Gastroesophageal sphincter (tissue), 3 donors: Measurements from ENCODE around the gene ZSWIM4.

Experiments used
- EP300 ChIP-seq: sonication (generic); formaldehyde crosslinking; IDR thresholded peaks from one replicate; pipeline ENCODE4 v1.6.1; 2017; ENCODE audit warnings: antibody characterized with exemption, mild to moderate bottlenecking
- POLR2A ChIP-seq, 2 donors: fragments of 450-650 bp; IDR thresholded peaks; one replicate each; pipeline ENCODE4 v1.6.1; 2017; ENCODE audit warnings: antibody characterized with exemption in 2 of 2, mild to moderate bottlenecking in 2 of 2, moderate library complexity in 1 of 2
- POLR2AphosphoS5 ChIP-seq: sonication (generic); formaldehyde crosslinking; IDR thresholded peaks from one replicate; pipeline ENCODE4 v1.6.1; 2017; ENCODE audit warnings: antibody characterized with exemption
- TF ChIP-seq, protein P1 (sequence below), 4 experiments: fragments of 200-600 bp in 2 of 4; fragments of 450-650 bp in 2 of 4; sonication (generic) in 1 of 4; IDR thresholded peaks; one replicate each; pipeline ENCODE4 v1.5.1; 2017 to 2019; ENCODE audit warnings: antibody characterized with exemption in 4 of 4, mild to moderate bottlenecking in 2 of 4, moderate library complexity in 2 of 4

DNA sequence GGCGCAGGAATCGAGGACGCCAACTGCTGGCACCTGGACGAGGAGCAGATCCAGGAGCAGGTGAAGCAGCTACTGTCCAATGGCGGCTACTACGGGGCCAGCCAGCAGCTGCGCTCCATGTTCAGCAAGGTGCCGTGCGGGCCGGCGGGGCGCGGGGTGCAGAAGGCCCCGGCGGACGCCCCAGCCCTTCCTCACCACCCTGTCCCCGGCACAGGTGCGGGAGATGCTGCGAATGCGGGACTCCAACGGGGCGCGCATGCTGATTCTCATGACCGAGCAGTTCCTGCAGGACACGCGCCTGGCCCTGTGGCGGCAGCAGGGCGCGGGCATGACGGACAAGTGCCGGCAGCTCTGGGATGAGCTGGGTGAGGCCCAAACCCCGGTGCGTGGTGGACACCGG, 13.6 kb downstream of the ZSWIM4 start:
- TF ChIP-seq, protein P1, sequence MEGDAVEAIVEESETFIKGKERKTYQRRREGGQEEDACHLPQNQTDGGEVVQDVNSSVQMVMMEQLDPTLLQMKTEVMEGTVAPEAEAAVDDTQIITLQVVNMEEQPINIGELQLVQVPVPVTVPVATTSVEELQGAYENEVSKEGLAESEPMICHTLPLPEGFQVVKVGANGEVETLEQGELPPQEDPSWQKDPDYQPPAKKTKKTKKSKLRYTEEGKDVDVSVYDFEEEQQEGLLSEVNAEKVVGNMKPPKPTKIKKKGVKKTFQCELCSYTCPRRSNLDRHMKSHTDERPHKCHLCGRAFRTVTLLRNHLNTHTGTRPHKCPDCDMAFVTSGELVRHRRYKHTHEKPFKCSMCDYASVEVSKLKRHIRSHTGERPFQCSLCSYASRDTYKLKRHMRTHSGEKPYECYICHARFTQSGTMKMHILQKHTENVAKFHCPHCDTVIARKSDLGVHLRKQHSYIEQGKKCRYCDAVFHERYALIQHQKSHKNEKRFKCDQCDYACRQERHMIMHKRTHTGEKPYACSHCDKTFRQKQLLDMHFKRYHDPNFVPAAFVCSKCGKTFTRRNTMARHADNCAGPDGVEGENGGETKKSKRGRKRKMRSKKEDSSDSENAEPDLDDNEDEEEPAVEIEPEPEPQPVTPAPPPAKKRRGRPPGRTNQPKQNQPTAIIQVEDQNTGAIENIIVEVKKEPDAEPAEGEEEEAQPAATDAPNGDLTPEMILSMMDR (IDR thresholded peaks at IDR 0.05) = no peak
- TF ChIP-seq POLR2A (IDR thresholded peaks at IDR 0.05) (no peak), POLR2AphosphoS5 (no peak), EP300 (no peak)
